Fibroblast of skin of right quadriceps (primary cell): ENCODE results near the gene MIF4GD.
A peak's percentile ranks its signal among the peaks of the same experiment; 100 is the strongest.
"Not testable (repeated sequence)": the region's sequence is repeated elsewhere in the genome, so short reads cannot be mapped to it uniquely, and the experiment has no call there.

ENCODE experiments used
- DNase-seq: peaks from one replicate; pipeline ENCODE4 v3.0.0-alpha.2; 2013

Gene MIF4GD, protein sequence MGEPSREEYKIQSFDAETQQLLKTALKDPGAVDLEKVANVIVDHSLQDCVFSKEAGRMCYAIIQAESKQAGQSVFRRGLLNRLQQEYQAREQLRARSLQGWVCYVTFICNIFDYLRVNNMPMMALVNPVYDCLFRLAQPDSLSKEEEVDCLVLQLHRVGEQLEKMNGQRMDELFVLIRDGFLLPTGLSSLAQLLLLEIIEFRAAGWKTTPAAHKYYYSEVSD

DNA sequence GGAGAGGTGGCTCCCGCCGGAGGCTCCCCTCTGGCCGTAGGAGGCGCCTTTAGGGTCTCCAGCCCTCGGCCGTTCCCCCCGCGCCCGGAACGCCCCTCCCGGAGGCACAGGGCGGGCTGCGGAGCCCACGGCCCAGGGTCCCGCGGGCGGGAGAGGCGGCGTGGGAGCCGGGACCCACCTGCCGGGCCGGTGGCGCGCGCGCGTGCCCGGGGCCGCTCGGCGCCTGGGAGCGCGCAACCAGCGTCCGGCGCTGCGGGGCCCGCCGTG lies at the start of gene MIF4GD:
MIF4GD (minus strand) TSS at position 266 of the 267 bp plus-strand sequence. CDS start 1,036 bp downstream, outside the sequence.
- no peak for DNase-seq

DNA sequence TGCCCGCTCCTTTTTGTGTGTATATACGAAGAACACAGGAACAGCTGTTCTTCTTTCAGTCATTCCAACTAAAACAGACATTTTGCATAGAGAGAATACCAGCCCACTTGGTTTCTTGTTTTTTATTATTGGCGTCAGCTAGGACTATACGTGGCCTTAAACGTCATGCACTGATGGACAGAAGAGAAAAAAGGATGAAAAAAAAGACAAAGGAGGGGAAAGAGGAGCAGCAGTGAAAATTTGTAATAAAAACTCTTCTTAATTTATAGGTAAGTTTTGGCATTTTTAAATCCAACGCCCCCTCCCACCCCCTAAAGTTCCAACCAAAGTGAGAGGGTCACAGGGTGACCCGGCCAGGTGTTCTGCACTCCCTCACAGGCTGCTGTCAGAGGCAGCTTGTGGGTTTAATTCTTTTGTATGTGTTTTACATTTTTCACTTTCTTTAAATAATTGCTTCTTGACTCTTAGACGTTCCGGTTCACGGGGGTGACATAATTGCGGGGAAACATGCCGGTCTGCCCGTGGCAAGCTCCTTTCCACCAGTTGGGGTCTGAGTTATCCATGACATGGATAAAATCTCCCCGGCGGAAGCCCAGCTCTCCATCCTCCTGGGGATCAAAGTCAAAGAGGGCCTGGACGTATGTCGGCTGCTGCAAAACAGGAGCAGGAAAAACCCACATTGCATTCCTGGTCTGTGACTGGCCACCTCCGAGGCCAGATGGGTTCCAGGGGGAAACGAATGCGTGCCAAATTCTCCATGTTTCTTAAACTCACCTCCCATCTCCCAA lies 49.1 kb upstream of the MIF4GD start:
- DNase-seq, result peak; percentile 72

DNA sequence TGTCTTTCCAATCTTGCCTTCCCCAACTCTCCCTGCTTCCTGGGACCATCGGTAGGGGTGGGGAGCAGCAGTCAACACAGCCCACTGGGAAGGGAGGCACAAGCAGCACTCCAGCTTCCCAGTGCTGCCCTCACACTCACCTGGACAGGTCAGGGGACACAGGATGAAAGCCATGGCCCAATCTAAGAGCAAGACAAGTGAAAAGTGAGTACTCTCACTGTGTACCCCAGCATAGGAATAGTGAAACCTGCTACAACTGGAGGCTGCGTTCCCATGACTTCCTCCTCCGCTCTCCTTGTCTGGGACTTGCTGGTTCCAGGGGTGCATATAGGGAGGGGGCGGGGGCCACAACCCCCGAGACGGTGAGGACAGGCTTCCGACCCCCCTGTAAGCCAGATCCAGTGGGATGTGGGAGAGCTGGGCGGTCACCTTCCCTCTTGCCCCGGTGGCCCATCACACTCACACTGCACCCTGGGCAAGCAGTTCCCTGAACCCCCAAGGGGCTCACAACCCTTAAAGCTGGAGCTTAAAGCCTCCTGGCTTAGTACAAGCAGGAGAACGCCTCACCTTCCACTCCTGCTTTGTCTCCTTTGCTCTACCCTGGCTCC lies 47.7 kb upstream of the MIF4GD start:
- DNase-seq, result no peak

DNA sequence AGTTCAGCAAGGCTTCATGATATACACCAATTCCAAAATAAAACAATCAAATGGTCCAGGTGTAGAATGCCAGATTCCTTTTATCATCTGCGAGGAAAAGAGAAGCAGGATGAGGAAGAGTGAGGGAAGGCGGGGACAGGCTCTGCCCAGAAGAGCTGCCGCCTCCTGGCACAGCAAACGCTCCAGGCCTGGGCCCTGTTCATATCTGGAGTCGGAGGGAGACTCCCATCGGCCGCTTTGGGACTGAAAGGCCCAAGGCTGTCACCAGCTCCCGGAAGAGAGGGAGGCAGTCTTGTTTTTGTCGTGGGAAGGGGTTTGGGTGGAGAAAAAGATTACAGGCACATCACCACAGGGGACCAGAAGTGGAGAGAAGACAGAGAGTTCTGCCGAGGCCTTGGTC lies 47.2 kb upstream of the MIF4GD start:
- DNase-seq, result no peak

DNA sequence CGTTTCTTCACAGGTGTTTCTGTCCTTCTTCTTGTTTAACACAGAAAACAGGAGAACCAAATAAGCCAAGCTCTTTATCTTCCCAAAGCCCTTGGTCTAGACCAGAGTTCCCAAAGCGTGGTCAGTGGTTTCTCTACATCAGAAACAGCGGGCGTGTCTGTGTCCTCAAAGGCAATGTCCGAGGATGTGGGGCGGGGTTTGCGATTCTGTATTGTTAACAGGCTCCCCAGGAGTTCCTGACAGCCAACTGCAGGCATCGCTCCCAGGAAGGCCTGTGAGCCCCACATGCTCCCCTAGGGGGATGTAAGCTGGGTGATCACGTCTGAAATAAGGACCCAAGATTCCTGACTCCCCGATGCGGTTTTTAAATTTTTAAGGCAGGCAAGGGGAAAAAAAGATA lies 46.6 kb upstream of the MIF4GD start:
- no peak for DNase-seq

DNA sequence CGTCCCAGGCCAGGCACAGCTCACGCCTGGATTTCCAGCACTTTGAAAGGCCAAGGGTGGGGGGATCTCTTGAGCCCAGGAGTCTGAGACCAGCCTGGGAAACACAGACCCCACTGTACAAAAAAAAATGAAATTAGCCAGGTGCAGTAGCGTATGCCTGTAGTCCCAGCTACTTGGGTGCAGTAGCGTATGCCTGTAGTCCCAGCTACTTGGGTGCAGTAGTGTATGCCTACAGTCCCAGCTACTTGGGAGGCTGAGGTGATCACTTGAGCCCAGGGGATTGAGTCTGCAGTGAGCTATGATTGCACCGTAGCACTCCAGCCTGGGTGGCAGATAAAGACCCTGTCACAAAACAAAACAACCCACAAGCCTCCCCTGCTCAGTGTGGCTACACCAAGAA lies 45.2 kb upstream of the MIF4GD start:
- DNase-seq, result no peak

DNA sequence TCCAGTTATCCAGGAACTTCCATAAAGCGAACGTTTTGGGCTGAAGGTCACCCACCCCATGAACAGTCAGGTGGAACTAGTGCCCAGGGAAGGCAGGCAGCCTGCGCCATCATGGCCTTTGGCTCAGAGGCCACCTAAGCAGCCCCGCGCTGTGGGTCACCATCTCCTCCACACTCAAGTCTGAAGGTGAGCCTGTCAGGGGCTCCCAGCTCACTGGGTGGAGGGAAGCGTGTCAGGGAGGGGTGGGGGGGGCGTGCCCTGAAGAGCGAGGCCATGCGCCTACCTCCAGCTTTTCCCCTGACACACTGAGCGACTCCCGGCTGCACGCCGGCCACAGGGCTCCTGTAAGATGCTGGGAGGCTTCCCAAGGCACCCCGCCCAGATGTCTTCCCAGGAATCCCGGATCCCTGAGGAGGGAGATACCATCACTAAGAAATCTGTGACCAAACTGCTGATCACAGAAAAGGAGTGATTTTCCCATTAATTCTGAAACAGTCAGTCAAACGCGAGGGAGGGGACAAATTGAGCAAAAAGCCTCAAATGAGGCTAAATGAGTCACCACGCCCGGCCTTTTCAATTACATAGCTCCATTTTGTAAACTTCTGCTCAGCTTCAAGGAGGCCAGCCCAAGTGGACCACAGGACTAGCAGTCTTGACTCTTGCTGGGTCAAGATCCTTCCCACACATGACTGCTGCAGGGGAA lies 44.7 kb upstream of the MIF4GD start:
- DNase-seq, result no peak

DNA sequence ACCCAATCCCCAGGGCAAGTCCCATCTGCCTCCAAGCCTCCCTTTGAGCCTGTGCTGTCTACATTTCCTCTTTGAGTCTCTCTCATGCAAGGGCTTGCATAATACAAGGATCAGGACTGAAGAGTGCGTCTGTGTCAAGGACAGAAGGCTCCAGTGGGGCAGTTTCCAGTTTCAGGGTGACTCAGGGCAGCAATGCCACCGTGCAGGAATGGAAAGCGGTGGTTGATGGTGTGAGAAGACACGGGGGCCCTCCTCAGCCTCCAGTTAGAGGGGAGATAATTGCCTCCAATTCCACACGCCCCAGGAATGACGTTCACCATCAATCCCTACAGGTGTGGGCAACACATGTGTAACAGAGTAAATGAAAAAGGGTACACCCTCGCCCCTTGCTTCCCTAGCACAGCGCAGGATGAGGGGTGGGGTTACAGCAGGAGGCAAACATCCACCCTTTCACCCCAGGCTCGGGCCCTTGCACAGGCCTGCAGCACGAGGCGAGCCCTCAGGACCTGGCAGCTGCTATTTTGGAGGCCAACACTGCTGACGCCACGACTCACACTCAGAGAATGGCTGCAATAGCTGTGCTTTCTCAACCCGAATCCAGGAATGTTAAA lies 43.0 kb upstream of the MIF4GD start:
- DNase-seq, result peak; percentile 10

DNA sequence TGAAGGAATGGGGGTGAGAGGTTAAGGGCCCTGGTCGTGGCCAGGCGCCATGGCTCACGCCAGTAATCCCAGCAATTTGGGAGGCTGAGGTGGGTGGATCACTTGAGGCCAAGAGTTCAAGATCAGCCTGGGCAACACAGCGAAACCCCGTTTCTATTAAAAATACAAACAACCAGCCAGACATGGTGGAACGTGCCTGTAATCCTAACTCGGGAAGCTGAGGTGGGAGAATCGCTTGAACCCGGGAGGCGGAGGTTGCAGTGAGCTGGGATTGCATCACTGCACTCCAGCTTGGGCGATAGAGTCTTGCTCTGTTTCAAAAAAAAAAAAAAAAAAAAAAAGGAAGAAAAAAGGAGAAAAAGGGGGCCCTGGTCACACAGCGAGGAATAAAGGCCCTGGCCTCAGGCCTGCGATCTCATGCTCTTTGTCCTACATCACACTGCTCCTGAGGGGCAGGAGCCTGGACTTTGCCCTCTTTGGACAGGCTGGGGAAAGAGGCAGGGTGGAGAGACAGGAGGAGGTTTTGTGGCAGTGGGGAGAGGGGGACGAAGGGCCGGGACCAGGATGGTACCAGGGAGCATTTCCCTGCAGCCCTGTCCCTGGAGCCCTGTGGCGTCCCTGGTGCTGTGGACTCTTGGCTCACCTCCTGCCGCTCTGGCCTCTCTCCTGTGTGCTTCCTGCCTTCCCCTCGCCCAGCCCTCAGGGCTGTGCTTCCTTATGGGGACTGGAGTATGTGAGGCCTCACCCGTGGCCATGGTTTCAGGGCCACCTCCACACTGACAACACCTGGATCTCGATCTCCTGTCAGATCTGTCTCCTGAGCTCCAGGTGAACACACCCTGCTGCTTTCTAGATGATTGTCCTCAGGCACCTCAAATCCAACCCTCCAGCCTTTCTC lies 38.0 kb upstream of the MIF4GD start:
- DNase-seq, result no peak

DNA sequence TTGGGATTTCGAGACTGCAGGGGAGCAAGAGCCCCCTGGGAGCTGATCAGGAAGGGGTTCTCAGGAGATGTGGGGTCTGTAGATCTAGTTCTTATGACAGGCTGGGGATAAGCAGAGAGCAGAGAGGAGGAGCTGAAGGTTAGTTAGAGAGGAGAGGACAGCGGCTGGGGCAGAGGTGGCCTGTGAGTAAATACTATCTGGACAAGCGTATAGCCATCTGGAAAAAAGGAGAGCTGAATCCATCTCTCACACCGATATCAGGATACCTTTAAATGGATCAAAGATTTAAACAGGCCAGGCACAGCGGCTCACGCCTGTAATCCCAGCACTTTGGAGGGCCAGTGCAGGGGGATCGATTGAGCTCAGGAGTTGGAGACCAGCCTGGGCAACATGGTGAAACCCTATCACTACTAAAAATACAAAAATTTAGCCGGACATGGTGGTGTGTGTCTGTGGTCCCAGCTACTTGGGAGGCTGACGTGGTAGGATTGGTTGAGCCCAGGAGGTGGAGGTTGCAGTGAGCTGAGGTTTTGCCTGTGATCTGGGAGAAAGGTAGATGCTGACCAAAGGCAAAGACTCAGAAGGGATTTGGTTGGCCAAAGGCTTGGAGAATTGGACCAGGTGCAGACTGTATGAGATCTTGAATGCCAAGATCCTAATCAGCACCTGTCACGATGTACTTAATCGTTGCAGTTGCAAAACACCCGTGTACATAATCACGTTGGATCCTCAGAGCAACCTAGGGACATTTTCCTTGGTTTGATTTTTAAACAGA lies 37.1 kb upstream of the MIF4GD start:
- DNase-seq, result no peak

DNA sequence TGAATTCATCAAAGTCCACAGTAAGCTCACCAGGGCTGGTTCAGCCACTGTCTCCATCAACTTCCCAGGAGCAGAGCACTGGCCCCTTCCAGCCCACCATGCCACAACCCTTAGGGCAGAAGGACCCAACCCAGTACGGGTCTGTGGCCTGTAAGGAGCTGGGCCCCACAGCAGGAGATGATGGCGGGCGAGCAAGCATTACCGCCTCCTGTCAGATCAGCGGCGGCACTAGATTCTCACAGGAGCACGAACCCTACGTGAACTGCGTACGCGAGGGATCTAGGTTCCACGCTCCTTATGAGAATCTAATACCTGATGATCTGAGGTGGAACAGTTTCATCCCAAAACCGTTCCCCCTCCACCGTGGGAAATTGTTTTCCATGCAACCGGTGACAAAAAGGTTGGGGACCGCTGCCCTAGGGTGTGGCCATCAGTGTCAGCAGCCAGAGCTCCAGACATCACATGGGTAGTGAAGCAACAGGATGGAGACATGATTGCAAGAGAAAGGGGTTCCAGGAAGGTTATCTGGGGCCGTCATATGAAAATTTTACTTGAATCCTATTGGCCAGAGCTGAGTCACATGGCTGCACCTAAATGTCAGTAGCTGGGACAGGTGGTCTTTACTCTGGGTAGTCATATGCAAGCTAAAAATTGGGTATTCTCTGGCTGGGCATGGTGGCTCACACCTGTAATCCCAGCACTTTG lies 30.6 kb upstream of the MIF4GD start:
- DNase-seq, result no peak

DNA sequence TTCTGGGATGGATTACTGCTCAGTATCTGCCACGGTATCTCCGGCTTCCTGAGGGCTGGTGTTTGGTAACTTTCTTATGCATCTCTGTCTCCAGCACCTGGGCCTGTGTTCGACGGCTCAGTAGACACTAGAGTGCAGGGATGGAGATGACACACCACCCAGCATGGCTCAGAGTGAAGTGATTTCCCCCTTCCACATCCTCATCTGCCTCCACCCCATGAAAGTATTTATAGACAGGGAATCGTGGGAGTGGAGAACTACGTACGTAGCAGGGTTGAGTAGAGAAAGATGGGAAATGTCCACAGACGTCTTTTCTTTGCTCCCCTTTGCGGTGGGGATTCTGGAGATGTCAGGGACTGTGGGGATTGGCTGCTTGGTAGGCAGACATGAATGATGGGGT lies 30.0 kb upstream of the MIF4GD start:
- DNase-seq, result no peak

DNA sequence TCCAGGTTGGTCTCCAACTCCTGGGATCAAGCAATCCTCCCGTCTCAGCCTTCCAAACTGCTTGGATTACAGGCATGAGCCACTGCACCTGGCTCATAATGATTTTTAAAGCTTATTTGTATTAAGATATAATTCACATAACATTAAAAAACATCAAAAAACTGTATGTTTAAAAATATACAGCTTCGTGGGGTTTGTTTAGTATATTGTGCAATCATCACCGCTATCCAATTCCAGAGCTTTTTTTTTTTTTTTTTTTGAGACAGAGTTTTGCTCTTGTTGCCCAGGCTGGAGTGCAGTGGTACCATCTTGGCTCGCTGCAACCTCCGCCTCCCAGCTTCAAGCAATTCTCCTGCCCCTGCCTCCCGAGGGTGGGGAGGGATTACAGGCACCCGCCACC lies 29.2 kb upstream of the MIF4GD start:
- no peak for DNase-seq

DNA sequence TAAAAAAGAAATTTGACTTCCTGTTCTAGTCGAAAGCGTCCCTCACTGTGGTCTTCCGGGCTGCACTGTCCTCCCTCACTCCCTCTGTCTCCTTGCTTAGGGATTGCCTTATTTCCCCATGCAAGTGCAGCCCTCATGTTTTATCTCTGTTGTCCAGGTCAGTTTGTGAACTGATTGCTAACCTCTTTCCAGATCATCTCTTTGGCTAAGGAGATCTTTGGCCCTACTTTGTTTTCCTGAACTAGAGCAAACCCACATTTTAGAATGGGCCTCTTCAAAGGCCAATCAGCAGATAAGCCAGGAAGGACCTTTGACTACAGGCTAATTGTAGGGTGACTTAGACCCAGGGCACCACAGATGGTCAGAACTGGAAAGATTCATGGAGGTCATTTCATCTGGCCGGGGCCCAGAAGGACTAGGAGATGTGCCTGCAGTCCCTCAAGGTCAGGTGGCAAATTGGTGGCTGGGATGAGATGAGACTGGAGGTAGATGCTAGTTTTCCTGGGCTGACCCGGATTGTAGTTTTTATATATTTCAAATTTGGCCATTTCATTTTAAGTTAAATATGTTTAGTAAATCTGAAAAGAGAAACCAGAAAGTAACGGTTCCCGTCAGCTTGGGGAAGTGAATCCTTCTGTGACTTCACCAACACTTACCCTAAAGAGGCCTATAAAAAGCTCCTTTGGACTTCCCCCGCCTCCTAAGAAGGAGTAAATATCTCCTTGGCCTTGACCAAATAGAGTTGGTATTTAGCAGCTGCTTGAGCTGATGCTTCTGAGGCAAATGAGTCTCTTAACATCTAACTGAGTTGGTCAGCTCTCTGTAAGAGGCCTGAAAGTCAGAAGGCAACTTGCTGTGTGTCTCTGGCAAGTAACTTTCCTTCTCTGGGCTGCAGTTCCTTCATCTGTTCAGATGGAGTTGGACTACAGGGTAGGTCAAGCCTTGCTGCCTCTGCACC lies 24.4 kb upstream of the MIF4GD start:
- DNase-seq, result no peak

DNA sequence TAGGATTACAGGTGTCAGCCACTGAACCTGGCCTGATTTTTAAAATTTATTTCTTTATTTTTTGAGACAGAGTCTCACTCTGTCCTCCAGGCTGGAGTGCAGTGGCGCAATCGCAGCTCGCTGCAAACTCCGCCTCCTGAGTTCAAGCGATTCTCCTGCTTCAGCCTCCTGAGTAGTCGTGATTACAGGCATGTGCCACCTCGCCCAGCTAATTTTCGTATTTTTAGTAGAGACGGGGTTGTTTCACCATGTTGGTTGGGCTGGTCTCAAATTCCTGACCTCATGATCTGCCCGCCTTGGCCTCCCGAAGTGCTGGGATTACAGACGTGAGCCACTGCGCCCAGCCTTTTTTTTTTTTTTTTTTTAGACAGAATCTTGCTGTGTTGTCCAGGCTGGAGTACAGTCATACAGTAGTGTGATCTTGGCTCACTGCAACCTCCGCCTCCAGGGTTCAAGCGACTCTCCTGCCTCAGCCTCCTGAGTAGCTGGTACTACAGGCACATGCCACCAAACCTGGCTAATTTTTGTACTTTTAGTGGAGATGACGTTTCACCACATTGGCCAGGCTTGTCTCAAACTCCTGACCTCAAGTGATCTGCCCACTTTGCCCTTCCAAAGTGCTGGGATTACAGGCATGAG lies 21.9 kb upstream of the MIF4GD start:
- DNase-seq, result not testable (repeated sequence)

DNA sequence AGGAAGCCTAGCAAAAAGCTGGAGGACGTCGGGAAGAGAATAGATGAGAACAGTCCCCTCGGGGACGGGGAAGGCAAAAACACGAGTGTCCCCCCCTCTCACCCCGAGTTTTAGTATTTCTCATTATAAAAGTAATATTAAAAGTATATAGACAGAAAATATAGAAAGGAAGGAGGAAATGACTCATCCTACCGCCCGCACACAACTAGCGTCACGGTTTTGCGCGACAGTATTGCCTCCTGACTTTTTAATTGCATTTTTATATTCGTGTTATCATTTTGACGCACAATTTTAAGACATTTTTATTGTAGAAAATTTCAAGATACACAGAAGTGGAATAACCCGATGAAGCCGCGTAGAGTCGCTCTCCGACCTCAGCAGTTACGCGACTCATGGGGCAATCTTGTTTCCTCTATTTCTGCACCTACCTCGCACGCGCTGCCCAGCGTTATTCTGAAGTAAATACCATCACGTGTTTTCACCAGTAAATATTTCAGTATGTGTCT lies 18.9 kb upstream of the MIF4GD start:
- DNase-seq, result peak; percentile 48

DNA sequence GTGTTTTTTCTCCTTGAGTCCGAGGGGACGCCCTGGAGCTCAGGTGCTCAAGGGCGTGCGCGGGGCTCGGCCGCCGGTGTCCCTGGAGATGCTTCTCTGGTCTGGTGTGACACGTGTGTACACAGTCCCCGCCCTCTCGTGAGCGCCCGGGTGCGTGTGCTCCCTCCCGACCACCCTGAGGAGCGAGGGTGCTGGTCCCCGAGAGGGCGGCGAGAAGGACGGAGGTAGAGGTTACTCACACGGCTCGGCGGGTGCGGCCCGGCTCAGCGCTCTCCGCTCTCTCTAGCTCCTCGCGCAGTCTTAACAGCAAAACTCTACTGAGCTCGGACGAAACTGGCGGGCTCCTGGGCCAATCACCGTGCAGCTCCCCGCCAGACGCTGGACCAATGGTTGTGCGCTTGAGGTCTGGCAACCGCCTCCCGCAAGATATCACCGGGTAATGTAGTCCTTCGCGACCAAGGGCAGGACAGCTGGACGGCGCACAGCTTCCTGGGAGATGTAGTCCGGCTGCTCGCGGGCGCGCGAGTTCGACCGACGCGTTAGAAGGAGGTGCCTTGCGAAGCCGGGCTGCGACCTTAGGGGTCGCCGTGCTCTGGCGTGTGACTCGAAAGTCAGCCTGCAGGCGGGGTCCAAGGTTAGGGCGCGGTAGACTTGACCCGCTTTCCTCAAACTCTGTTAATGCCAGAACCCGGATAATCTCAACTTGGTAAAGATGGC lies 18.2 kb upstream of the MIF4GD start, which contains the start of gene SLC25A19:
SLC25A19 (minus strand) TSS at position 319 of the 717 bp plus-strand sequence. CDS start 2,669 bp downstream, outside the sequence.
- peak; percentile 98 for DNase-seq

DNA sequence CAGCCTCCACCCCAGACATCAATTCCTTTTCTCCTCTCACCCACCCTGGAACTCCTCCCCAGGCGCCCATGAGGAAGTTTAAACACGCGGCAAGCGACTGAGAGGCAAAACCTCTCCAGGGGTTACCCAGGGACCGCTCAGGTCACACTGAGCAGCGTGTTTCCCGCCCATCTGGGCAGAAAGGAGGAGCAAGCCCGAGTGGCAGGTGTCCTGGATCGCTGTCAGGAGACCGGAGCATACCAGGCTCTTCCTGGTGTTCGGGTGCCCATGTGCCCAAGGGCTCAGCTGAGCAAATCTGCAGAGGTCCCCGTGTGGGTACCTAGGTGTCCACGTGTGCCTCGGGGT lies 17.7 kb upstream of the MIF4GD start:
- DNase-seq, result no peak
